Measurements from ENCODE around the gene PMEPA1. TPM values are rescaled to one million over a fixed set of nuclear protein-coding genes. Genes with fewer than 3 reads are reported as not detected.

PMEPA1 gene
- total RNA-seq, 2 experiments from 2014 or later = 4.9 to 5.0 TPM

DNA sequence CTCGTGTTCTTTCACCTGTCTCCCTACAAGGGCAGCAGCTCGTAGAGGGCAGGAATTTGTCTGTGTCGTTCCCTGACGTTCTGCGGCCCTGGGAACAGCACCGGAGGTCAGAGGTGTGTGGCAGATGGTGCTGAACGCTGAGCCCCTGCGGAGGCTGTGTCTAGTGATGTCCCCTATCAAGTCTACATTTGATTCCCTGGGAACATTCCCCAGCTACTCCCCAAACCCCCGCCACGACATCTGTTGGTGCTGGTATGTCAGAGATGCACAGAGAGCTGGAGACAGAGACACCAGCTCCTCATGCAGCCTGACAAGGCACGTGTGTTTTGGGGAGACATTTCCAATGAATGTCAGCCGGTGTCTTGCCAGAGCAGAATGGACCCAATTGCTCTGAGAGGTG, 7.7 kb downstream of the PMEPA1 start:
- Mint-ChIP-seq H3K27ac (no peak overlapping the region), H3K9me3 (no peaks in the 10 kb centered on the region), H3K4me1 (peaks cover 3% of the 10 kb centered on the region), H3K4me3 (no peak overlapping the region), H3K27me3 (peaks cover 3% of the 10 kb centered on the region), H3K36me3 (no peaks in the 10 kb centered on the region)
- POLR2A ChIA-PET = no interaction called here
- ATAC-seq (ENCODE audit: low read depth) (no peak), DNase-seq (no peak)

DNA sequence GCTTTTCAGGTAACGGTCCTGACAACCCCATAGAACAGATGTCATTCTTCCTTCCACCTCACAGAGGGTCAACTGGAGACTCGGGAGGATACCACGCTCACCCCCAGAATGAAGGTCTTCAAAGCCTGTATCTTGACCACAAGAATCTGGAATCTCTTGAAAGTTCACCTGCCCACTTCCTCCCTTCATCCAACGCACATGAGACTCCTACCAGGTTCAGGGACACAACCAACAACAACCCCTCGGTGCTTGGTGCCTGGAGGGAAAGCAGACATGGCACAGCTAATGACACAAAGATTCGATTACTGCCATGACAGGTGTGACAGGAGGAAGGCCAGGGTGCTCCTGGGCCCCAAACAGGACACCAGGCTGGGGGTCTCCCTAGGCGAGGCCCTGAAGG, 8.2 kb downstream of the PMEPA1 start:
- DNase-seq (no peak), ATAC-seq (ENCODE audit: low read depth) (no peak)
- peaks cover 2% of the 10 kb centered on the region for H3K4me1 Mint-ChIP-seq
- no peak overlapping the region for H3K4me3 Mint-ChIP-seq
- no peak overlapping the region for H3K27ac Mint-ChIP-seq
- H3K36me3 Mint-ChIP-seq = no peaks in the 10 kb centered on the region
- H3K27me3 Mint-ChIP-seq = peaks cover 2% of the 10 kb centered on the region
- POLR2A ChIA-PET = no interaction called here
- H3K9me3 Mint-ChIP-seq = no peaks in the 10 kb centered on the region

DNA sequence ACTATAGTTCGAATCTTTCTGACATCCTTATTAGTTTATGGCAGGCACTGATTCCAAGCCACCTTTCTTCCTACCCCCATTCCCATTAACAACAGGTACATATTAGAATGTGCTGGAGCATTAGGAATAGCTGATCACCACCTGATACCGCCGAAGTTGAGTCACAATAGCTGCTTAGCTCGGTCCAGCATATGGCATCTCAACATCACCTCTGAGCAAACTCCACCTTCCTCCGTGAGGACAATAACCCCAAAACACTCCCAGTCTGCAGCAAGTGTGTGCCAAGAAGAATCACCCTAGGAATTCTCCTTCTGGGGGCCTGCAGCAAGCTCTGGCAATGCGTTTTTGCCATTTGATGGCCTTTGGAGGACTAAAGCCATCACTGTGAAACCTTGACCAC, 8.7 kb downstream of the PMEPA1 start:
- no peak overlapping the region for H3K4me3 Mint-ChIP-seq

DNA sequence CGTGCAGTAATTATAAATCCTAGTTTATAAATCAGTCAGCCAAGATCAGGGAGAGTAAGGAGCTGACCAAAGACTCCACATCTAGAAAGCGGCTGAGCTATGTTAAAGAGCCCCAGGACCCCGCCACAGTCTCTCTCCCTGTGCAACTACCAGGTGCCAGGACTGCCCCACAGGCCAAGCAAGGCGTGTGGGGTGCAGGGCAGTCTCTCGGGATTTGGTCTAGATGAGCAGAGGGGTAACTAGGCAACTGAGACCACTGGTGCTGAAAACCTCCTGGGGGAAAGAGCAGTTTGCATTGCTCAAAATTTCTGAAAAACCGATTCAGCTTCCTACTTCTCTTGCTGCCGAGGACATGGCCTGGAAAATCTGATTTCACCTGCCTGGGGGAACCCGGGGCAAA, 10.4 kb downstream of the PMEPA1 start:
- ATAC-seq (ENCODE audit: low read depth) = no peak
- H3K4me3 Mint-ChIP-seq = no peak overlapping the region
- POLR2A ChIA-PET = no interaction called here

More for the DNA sequence above, 8.7 kb downstream of the PMEPA1 start:
- peaks cover 2% of the 10 kb centered on the region for H3K27me3 Mint-ChIP-seq
- H3K4me1 Mint-ChIP-seq = peaks cover 2% of the 10 kb centered on the region
- DNase-seq (no peak), ATAC-seq (ENCODE audit: low read depth) (no peak)
- POLR2A ChIA-PET = no interaction called here
- no peaks in the 10 kb centered on the region for H3K9me3 Mint-ChIP-seq
- H3K36me3 Mint-ChIP-seq = no peaks in the 10 kb centered on the region
- H3K27ac Mint-ChIP-seq = no peak overlapping the region

DNA sequence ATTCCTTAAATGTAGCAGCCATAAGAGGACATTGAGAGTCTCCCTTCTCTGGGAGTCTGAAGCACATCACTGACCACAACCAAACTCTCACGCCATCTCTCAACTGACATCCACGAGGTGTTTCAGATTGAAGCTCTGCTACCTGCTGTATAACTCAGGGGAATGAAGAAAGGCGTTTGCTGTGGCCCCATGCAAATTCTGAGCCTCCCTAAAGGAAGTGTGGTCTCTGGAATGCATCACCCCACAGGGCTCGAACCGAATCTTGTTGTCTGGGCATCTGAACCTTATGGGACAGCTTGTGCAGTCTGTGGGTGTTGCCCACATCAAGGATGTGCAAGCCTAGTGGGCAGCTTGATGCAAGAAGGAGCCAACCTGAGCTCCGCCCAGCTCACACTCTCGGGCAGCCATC, 10.9 kb downstream of the PMEPA1 start:
- no peaks in the 10 kb centered on the region for H3K9me3 Mint-ChIP-seq
- peaks cover 2% of the 10 kb centered on the region for H3K27me3 Mint-ChIP-seq
- no peaks in the 10 kb centered on the region for H3K36me3 Mint-ChIP-seq
- DNase-seq (no peak), ATAC-seq (ENCODE audit: low read depth) (no peak)
- H3K27ac Mint-ChIP-seq = no peak overlapping the region
- POLR2A ChIA-PET = interaction anchor here (1.0 kb wide), 1 partner anchor 11 kb away, joined by 5 read pairs; the partner anchor contains the start of gene PMEPA1
- H3K4me3 Mint-ChIP-seq = no peak overlapping the region
- peaks cover 4% of the 10 kb centered on the region for H3K4me1 Mint-ChIP-seq

More for the DNA sequence above, 10.4 kb downstream of the PMEPA1 start:
- no peaks in the 10 kb centered on the region for H3K36me3 Mint-ChIP-seq
- peaks cover 2% of the 10 kb centered on the region for H3K27me3 Mint-ChIP-seq
- DNase-seq = no peak
- H3K27ac Mint-ChIP-seq = no peak overlapping the region
- peaks cover 4% of the 10 kb centered on the region for H3K4me1 Mint-ChIP-seq
- no peaks in the 10 kb centered on the region for H3K9me3 Mint-ChIP-seq

DNA sequence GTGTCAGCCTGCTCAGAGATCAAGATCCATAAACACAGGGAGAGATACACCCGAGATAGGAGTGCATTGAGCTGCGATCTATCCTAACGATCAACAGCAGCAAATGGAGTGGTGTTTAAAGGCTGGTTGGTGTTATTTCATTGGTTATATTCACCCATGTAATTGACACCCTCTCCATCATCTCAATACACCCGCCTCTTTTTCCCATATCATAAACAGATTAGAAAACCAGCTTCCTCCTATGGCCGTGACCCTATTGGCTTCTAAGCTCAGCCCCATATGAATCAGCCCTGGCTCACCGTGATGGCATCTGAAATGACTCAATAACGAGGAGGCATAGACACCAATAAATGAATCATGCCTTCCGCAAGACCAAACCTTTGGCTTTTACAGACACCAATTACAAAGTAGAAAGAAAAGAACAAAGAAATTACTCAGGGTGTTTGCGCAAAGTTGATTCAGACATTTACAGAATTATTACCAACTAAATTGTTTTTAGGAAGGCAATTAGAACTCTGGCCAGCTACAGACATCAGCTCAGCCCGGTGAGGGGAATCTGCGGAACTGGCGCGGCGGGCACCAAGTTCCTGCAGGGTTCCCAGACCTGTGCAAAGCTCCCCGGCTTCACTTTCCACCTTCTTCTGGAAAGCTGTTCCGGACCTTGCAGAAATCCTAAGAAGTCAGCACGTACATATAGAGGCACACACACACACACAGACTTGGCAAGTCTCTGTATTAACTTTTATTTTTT, 11.5 kb downstream of the PMEPA1 start:
- POLR2A ChIA-PET = interaction anchor here (1.0 kb wide), 1 partner anchor 12 kb away, joined by 5 read pairs; the partner anchor contains the start of gene PMEPA1
- Mint-ChIP-seq H3K4me3 (no peak overlapping the region), H3K27me3 (peaks cover 2% of the 10 kb centered on the region), H3K9me3 (no peaks in the 10 kb centered on the region), H3K4me1 (peaks cover 4% of the 10 kb centered on the region), H3K36me3 (no peaks in the 10 kb centered on the region), H3K27ac (no peak overlapping the region)
- DNase-seq (no peak), ATAC-seq (ENCODE audit: low read depth) (peak; percentile 63)

DNA sequence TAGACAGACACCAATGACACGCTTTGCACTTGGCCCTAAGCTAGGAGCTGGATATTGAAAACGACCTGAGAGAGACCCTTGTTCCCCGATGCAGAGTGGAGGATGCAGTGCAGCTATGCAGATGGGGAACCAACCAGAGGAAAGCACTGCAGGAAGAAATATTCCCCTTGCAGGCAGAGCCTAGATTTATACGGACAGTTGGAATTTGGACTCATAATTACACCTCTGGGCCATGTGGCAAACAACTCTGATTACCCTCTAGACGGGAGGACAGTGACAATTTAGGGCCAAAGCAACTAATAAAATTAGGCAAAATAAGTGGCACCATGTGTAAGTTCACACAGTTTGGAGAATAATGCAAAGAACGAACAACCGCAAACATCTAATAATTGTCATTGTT, 12.3 kb downstream of the PMEPA1 start:
- no peak for ATAC-seq (ENCODE audit: low read depth)
- POLR2A ChIA-PET = no interaction called here
- Mint-ChIP-seq H3K9me3 (no peaks in the 10 kb centered on the region), H3K27ac (no peak overlapping the region), H3K4me3 (no peak overlapping the region), H3K36me3 (no peaks in the 10 kb centered on the region), H3K27me3 (peaks cover 2% of the 10 kb centered on the region), H3K4me1 (peaks cover 4% of the 10 kb centered on the region)
- no peak for DNase-seq

DNA sequence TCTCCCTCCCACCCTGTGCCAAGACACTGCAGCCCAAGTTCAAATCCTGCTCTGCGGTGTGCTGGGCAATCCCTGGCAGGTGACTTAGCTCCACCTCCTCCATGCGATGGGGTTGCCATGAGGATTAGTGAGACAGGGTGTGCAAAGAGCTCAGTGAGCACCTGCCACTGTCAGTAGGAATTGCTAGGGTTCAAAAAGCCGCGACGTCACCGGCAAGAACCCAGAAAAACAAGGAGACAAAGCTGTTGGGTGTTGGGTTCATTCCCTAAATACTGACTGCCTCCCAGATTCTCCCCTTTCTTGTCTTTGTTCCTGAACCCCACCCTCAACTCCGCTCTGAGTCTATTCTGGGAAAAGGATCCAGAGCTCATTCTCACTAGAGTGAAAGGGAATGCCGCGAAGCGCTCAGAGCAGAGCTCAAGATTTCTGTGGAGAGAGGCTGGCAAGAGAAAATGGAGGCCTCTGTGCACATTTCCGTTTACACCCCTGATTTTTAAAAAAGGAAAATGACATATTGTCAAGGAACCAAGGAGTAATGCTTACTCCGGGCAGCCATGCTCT, 13.3 kb downstream of the PMEPA1 start:
- no peak overlapping the region for H3K4me3 Mint-ChIP-seq
- POLR2A ChIA-PET = no interaction called here
- H3K9me3 Mint-ChIP-seq = no peaks in the 10 kb centered on the region
- DNase-seq (no peak), ATAC-seq (ENCODE audit: low read depth) (no peak)
- peaks cover 2% of the 10 kb centered on the region for H3K4me1 Mint-ChIP-seq
- no peak overlapping the region for H3K27ac Mint-ChIP-seq
- H3K27me3 Mint-ChIP-seq = peaks cover under 1% of the 10 kb centered on the region
- H3K36me3 Mint-ChIP-seq = no peaks in the 10 kb centered on the region

DNA sequence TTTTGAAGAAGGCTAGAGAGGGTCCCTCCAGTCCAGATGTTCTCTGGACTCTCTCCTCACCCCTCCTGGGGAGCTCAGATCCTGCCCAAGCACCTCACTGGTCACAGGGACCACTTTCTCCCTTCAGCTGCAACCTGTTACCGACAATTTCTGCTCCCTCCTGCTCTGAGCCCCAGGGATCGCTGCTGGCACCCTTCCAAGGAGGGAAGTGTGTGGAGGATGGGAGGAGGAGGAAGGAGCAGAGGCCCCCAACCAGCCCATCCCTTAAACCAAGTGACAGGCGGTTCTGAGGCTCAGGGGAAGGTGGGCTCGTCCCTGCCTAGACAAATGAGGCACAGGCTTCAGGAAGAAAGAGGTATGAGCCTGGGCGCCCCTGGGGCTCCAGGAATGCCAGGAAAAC, 13.9 kb downstream of the PMEPA1 start:
- no peak for ATAC-seq (ENCODE audit: low read depth)
- Mint-ChIP-seq H3K27ac (no peak overlapping the region), H3K9me3 (no peaks in the 10 kb centered on the region), H3K27me3 (no peaks in the 10 kb centered on the region), H3K4me3 (no peak overlapping the region), H3K36me3 (no peaks in the 10 kb centered on the region), H3K4me1 (peaks cover 2% of the 10 kb centered on the region)
- no peak for DNase-seq
- POLR2A ChIA-PET = no interaction called here

DNA sequence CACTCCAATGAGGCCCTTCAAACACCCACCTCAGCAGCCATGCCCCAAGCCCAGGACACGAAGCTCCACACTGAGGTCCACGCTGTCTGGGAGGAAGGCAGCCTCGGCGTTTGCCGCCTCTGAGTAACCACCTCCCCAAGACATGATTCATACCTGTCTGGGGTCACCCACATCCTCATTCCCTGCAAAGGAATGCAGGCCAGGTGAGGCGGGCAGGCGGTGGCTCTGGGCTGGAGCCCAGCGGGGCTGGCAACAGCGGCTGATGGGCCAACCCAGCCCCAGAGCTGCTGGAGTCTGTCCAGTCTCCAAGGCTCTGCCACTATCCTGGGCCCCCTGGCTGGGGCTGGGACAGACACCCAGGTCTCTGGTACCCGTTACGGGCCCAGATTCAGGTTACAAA, 14.8 kb downstream of the PMEPA1 start:
- Mint-ChIP-seq H3K4me3 (no peak overlapping the region), H3K36me3 (no peaks in the 10 kb centered on the region), H3K9me3 (no peaks in the 10 kb centered on the region), H3K27ac (no peak overlapping the region), H3K4me1 (peaks cover 2% of the 10 kb centered on the region), H3K27me3 (no peaks in the 10 kb centered on the region)
- POLR2A ChIA-PET = no interaction called here
- DNase-seq = no peak
- no peak for ATAC-seq (ENCODE audit: low read depth)

DNA sequence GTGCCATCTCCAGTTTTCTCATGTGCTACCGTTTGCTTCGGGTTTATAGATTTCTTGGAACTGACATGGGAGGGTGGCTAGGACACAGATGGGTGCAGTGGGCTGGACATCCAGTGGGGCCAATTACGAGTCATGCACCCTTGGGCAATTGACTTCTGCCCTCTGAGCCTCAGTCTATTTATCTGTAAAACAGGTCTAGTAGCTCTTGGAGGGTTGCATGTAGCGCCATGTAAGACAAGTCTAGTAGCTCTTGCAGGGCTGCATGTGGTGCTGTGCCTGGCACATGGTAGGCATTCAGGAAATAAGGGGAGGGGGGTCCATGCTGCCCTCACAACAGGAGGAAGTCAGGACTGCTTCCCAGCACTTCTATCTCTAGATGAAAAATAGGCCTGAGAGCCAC, 15.3 kb downstream of the PMEPA1 start:
- Mint-ChIP-seq H3K36me3 (no peaks in the 10 kb centered on the region), H3K4me3 (no peak overlapping the region), H3K4me1 (peaks cover 2% of the 10 kb centered on the region), H3K27me3 (no peaks in the 10 kb centered on the region), H3K9me3 (no peaks in the 10 kb centered on the region), H3K27ac (no peak overlapping the region)
- no peak for DNase-seq
- POLR2A ChIA-PET = no interaction called here
- ATAC-seq (ENCODE audit: low read depth) = no peak

DNA sequence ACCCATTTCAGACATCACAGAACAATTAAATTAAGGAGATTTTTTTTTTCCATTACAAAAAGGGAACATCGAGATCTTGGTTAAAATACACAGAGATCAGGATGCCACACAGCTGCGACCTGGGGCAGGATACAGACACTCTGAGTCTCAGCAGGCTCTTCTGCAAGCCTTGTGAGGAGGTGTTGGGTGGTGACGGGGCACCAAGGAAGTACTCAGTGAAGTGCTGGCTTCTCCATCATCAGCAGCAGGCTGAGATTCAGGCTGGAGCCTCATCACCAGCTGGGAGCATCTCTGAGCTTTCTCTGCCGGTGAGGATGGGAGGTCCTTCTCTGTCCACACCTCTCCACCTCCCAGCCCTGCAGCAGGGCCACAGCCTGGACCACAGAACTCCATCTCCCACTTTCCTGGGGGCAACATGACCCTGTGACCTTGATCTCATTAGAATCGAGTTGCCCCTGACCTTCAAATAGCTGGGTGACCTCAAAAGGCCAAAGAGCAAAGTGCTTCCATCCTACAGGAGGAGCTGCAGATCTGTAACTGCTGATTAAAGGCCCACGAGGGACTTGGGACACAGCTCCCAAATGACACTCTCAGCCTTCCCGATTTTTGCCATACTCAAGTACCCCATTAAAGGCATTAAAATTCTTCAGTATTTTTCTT, 16.0 kb downstream of the PMEPA1 start:
- H3K36me3 Mint-ChIP-seq = no peaks in the 10 kb centered on the region
- no peak for DNase-seq
- no peak overlapping the region for H3K4me3 Mint-ChIP-seq
- H3K9me3 Mint-ChIP-seq = no peaks in the 10 kb centered on the region
- H3K27ac Mint-ChIP-seq = no peak overlapping the region
- POLR2A ChIA-PET = no interaction called here
- no peaks in the 10 kb centered on the region for H3K27me3 Mint-ChIP-seq
- peaks cover 2% of the 10 kb centered on the region for H3K4me1 Mint-ChIP-seq
- no peak for ATAC-seq (ENCODE audit: low read depth)

DNA sequence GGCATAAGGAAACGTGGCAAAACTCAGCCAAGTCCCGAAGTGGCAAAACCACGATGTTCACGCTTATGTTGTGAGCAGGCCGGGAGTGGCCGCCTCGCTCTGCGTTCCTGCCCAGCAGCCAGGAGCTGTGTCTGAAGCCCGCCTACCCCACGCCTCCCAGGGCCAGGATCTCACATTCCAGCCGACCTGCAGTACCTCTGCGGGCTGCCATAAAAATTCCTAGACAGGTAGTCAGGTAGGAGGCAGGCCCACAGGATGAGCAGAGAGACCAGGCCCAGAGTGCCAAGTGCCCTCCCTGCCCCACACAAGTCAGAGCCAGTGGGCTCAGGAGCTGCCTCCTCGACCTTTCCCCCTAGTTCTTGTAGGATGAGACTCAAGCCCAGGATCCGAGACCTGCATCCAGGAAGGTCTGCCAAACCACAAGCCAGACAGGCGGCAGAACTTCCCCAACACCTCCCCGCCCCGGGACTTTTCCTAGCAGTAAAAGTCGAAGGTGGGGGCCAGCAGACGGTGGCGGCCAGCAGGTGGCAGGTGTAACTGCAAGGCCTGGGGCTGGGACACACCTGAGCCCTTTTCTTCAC, 16.7 kb downstream of the PMEPA1 start:
- POLR2A ChIA-PET = no interaction called here
- H3K27ac Mint-ChIP-seq = no peak overlapping the region
- DNase-seq = no peak
- H3K27me3 Mint-ChIP-seq = no peaks in the 10 kb centered on the region
- ATAC-seq (ENCODE audit: low read depth) = no peak
- H3K4me3 Mint-ChIP-seq = no peak overlapping the region
- no peaks in the 10 kb centered on the region for H3K36me3 Mint-ChIP-seq
- no peaks in the 10 kb centered on the region for H3K9me3 Mint-ChIP-seq
- H3K4me1 Mint-ChIP-seq = peaks cover 2% of the 10 kb centered on the region

DNA sequence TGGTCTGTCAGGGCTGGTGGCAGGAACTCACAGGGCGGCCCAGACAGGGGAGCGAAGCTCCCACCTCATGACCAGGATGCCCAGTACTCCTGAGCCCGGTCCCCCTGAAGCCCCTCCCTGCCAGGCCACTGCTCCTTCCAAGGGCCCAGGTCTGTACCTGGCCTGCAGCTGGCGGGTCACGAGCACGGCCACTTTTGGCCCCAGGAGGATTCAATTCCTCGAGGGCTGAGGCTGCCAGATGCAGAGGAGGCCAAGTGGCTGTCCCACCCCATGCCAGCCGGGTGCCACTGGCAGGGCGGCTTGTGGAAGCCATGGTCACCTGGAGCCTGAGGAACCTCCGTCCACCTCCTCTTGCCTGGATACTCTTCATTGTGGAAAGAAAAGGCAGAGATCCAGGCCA, 17.4 kb downstream of the PMEPA1 start:
- DNase-seq (no peak), ATAC-seq (ENCODE audit: low read depth) (no peak)
- Mint-ChIP-seq H3K27me3 (no peaks in the 10 kb centered on the region), H3K4me1 (peaks cover 3% of the 10 kb centered on the region), H3K36me3 (no peaks in the 10 kb centered on the region), H3K27ac (no peak overlapping the region), H3K4me3 (no peak overlapping the region), H3K9me3 (no peaks in the 10 kb centered on the region)
- POLR2A ChIA-PET = no interaction called here
